A673 (cell line): ENCODE results near the gene DLD.
"Not testable (repeated sequence)": the region's sequence is repeated elsewhere in the genome, so short reads cannot be mapped to it uniquely, and the experiment has no call there.

Source experiments
- CTCF ChIP-seq: fragments of 300-800, 200-600 bp; sonication (generic); conservative IDR thresholded peaks from 2 replicates; pipeline ENCODE4 v1.5.1; 2017; ENCODE audit warnings: low read depth, mild to moderate bottlenecking, antibody characterized with exemption, low read length, moderate library complexity, mixed read lengths
- EZH2 ChIP-seq: fragments of 200-600 bp; sonication (generic); IDR thresholded peaks from 2 replicates; pipeline ENCODE4 v1.6.1; 2017; ENCODE audit warnings: borderline replicate concordance, low read depth, mild to moderate bottlenecking, mixed read lengths, antibody characterized with exemption, low read length; ENCODE audit not compliant: poor library complexity, severe bottlenecking

GRCh38 chr7:107848211-107848610, 42.8 kb upstream of the DLD start:
- not testable (repeated sequence) for TF ChIP-seq EZH2, CTCF
